Uterus (tissue), 4 donors: ENCODE measurements around the gene TMEM88. TPM values are rescaled to one million over a fixed set of nuclear protein-coding genes. Genes with fewer than 3 reads are reported as not detected.

Experiments used
- DNase-seq, 2 donors: peaks; one replicate each; pipeline ENCODE4 v3.0.0-alpha.2; 2019 to 2020
- H3K27ac ChIP-seq, 2 donors: fragments of 200-600 bp; sonication (generic); 1 replicate in 1 of 2; 2 replicates in 1 of 2; pipeline ENCODE4 v1.5.1; 2016 to 2018
- H3K27me3 ChIP-seq, 2 donors: fragments of 200-600 bp; sonication (generic); one replicate each; pipeline ENCODE4 v1.5.1; 2018 to 2019; ENCODE audit warnings: control low read depth in 1 of 2
- H3K36me3 ChIP-seq, 2 donors: fragments of 200-600 bp; sonication (generic); one replicate each; pipeline ENCODE4 v1.5.1; 2019; ENCODE audit warnings: control low read depth in 1 of 2
- H3K4me1 ChIP-seq, 2 donors: fragments of 200-600 bp; sonication (generic); one replicate each; pipeline ENCODE4 v1.5.1; 2018 to 2019; ENCODE audit warnings: control low read depth in 1 of 2
- H3K4me3 ChIP-seq, 2 donors: fragments of 200-600 bp; sonication (generic); 1 replicate in 1 of 2; 2 replicates in 1 of 2; pipeline ENCODE4 v1.5.1; 2018 to 2019; ENCODE audit warnings: mild to moderate bottlenecking in 1 of 2
- H3K9me3 ChIP-seq, 2 donors: fragments of 200-600 bp; sonication (generic); one replicate each; pipeline ENCODE4 v1.5.1; 2019; ENCODE audit warnings: control low read depth in 1 of 2
- POLR2A ChIP-seq, 2 donors: fragments of 450-650 bp; IDR thresholded peaks; one replicate each; pipeline ENCODE4 v1.6.1; 2016; ENCODE audit warnings: antibody characterized with exemption in 2 of 2, mild to moderate bottlenecking in 1 of 2, moderate library complexity in 1 of 2
- intact Hi-C: fragments of 100-400 bp; cut with DNase I; formaldehyde crosslinking; loops from one replicate; pipeline ENCODE4 v1.15.1; 2023; ENCODE audit warnings: low total_unique reads
- total RNA-seq, 4 donors: library from RNA; depleted of rRNA in 3 of 4; stranded (reverse); fragments of >200 nt in 3 of 4; gene quantifications; one replicate each; pipeline versions ENCODE4 v1.1.0 to v1.2.4, GENCODE V29; 2014 to 2023
- TF ChIP-seq, protein P1 (sequence below), 4 experiments: fragments of 200-600 bp in 2 of 4; fragments of 450-650 bp in 2 of 4; sonication (generic) in 2 of 4; IDR thresholded peaks; one replicate each; pipeline ENCODE4 v1.5.1; 2016 to 2019; ENCODE audit warnings: antibody characterized with exemption in 4 of 4, mild to moderate bottlenecking in 2 of 4, moderate library complexity in 1 of 4
- donor health status: DM: yes; HTN: yes; CAD: no.

TMEM88 gene
- total RNA-seq, 4 donors from 2014 or later: 7.3 to 68.1 (median 28.1) TPM

- H3K9me3 ChIP-seq: no peaks in the 10 kb centered on the region
- peak overlapping the region; percentile 61 to 76 for H3K4me3 ChIP-seq
- TF ChIP-seq POLR2A (IDR thresholded peaks at IDR 0.05): peak in 1 of 2 donors; percentile 44
- TF ChIP-seq, protein P1, sequence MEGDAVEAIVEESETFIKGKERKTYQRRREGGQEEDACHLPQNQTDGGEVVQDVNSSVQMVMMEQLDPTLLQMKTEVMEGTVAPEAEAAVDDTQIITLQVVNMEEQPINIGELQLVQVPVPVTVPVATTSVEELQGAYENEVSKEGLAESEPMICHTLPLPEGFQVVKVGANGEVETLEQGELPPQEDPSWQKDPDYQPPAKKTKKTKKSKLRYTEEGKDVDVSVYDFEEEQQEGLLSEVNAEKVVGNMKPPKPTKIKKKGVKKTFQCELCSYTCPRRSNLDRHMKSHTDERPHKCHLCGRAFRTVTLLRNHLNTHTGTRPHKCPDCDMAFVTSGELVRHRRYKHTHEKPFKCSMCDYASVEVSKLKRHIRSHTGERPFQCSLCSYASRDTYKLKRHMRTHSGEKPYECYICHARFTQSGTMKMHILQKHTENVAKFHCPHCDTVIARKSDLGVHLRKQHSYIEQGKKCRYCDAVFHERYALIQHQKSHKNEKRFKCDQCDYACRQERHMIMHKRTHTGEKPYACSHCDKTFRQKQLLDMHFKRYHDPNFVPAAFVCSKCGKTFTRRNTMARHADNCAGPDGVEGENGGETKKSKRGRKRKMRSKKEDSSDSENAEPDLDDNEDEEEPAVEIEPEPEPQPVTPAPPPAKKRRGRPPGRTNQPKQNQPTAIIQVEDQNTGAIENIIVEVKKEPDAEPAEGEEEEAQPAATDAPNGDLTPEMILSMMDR (IDR thresholded peaks at IDR 0.05): peak in 1 of 4 experiments; percentile 2
- peak overlapping the region; percentile 93 to 98 for H3K27ac ChIP-seq
- no peaks in the 10 kb centered on the region for H3K27me3 ChIP-seq
- H3K36me3 ChIP-seq: no peaks in the 10 kb centered on the region
- peaks cover 8 to 10% of the 10 kb centered on the region in 2 donors for H3K4me1 ChIP-seq
- intact Hi-C loops: no loop called here
- peak in 1 of 2 donors; percentile 79 for DNase-seq
Observed at GRCh38 chr17:7835814-7836595, 18.9 kb upstream of the TMEM88 start.

- Histone ChIP-seq H3K9me3 (no peaks in the 10 kb centered on the region), H3K27ac (peak overlapping the region; percentile 93 to 98), H3K36me3 (no peaks in the 10 kb centered on the region), H3K4me1 (peaks cover 8 to 10% of the 10 kb centered on the region in 2 donors), H3K4me3 (peak overlapping the region; percentile 61 to 76), H3K27me3 (no peaks in the 10 kb centered on the region)
- intact Hi-C loops: no loop called here
- TF ChIP-seq POLR2A (IDR thresholded peaks at IDR 0.05): peak in 1 of 2 donors; percentile 68
- TF ChIP-seq, protein P1 (IDR thresholded peaks at IDR 0.05): peak in 2 of 4 experiments; percentile 23 to 52
- peak; percentile 95 to 96 for DNase-seq
Observed at GRCh38 chr17:7836596-7837407, 18.1 kb upstream of the TMEM88 start.

- intact Hi-C loops: no loop called here
- no peaks in the 10 kb centered on the region for H3K27me3 ChIP-seq
- H3K4me1 ChIP-seq: peaks cover 8 to 10% of the 10 kb centered on the region in 2 donors
- H3K36me3 ChIP-seq: no peaks in the 10 kb centered on the region
- TF ChIP-seq POLR2A (IDR thresholded peaks at IDR 0.05): no peak
- TF ChIP-seq, protein P1 (IDR thresholded peaks at IDR 0.05): no peak
- no peaks in the 10 kb centered on the region for H3K9me3 ChIP-seq
- H3K27ac ChIP-seq: peak overlapping the region; percentile 93 to 98
- peak overlapping the region in 1 of 2 donors; percentile 61 for H3K4me3 ChIP-seq
- no peak for DNase-seq
Observed at GRCh38 chr17:7837408-7838088, 17.3 kb upstream of the TMEM88 start.

DNA sequence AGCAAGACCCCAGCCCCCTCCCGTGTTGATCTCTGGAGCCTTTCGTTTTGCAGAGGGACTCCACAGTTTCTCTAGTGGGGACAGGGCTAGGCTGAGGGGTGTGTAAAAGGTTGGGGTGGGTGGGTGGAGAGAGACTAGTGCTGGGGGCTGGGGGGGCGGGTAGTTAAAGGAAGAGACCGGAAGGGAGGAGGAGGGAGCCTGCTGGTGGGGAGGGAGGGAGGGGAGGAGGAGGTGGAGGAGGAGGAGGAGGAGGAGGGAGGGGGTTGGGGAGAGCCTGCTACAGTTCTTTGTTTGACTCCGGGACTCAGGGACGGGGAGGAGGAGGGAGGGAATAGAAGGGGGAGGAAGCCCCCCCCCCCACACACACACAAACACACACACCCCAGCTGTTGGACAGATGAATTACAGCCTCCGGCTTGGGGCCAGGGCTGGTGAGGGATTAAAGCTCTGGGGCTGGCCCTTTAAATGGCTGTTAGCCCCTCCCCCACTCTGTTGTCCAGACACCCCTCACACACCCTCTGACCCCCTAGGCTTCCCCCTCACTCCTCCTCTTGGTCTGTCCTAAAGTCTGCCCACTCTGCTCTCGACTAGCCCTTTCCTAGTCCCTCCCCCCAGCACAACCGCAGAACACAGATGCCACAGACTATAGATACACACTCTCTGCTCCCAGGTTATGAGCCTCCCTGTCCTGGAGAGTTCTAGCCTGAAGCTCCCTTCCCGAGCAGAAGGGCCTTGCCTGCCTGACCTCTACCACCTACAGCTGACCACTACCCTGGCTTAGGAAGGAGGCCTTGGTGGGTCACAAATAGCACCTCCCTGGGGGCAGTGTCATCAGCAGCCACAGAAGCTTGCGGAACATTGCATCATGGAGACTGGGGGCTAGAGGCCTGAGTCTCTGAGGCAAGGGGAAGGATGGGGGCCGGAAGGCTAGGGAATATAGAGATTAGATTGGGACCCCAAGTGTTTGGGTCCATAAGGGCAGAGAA, 16.5 kb upstream of the TMEM88 start:
- DNase-seq: peak in 1 of 2 donors; percentile 48

More for the DNA sequence above, 16.5 kb upstream of the TMEM88 start:
- Histone ChIP-seq H3K4me1 (peaks cover 8 to 10% of the 10 kb centered on the region in 2 donors), H3K36me3 (no peaks in the 10 kb centered on the region), H3K27ac (peak overlapping the region; percentile 93 to 98), H3K9me3 (no peaks in the 10 kb centered on the region), H3K4me3 (peak overlapping the region in 1 of 2 donors; percentile 61), H3K27me3 (no peaks in the 10 kb centered on the region)
- TF ChIP-seq, protein P1 (IDR thresholded peaks at IDR 0.05): no peak
- no peak for TF ChIP-seq POLR2A (IDR thresholded peaks at IDR 0.05)
- intact Hi-C loops: no loop called here
